Stimulated activated CD8-positive, alpha-beta memory T cell treated with anti-CD3 and anti-CD28 coated beads, Interleukin-4, amount 100 ng/mL, for 24 hours (primary cell): Measurements from ENCODE around the gene FUT9.
"Not testable (repeated sequence)": the region's sequence is repeated elsewhere in the genome, so short reads cannot be mapped to it uniquely, and the experiment has no call there.

Experiments used
- DNase-seq: peaks from one replicate; pipeline ENCODE4 v3.0.0-alpha.2; 2020; ENCODE audit warnings: low read depth

Gene FUT9

GRCh38 chr6:96186516-96187195 lies 170.9 kb downstream of the FUT9 start:
- no peak for DNase-seq

DNA sequence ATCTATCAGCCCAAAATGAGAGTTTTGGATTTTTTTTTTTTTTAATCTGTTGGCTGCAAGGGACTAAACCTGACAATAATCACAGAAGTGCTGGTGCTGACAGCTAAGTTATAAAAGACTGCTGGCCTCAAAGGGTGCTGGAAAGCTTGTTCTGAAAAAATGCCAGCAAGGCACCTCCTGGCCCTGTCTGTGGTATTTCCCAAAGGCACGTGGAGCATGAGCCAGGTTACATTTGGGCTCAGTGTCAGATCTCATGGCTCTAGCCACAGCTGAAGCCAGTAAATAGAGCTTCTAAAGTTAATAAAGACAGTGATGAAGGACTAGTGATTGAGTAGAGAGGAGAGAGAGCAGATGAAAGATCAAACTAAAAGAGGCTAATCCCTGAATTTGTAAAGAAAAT lies 178.9 kb downstream of the FUT9 start:
- no peak for DNase-seq

DNA sequence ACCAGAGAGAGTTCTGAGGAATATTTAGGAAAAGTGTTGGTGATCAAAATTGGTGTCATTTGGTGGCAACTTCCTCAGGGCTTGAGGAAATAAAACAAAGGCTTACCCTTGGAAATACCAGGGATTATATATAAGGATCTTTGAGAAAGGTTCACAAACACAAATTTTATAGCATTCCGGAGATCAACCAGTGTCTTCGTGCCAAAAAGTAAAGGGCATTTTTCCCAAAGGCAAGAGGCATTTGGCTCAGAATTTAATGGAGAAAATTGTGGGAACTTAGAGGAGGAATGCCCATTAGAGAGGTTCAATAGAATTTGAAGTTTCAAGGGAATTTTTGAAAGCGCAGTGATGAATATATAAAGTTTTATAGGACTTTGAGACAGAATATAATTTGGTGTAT lies 179.5 kb downstream of the FUT9 start:
- DNase-seq: no peak

GRCh38 chr6:96196633-96197032 lies 180.9 kb downstream of the FUT9 start:
- no peak for DNase-seq

DNA sequence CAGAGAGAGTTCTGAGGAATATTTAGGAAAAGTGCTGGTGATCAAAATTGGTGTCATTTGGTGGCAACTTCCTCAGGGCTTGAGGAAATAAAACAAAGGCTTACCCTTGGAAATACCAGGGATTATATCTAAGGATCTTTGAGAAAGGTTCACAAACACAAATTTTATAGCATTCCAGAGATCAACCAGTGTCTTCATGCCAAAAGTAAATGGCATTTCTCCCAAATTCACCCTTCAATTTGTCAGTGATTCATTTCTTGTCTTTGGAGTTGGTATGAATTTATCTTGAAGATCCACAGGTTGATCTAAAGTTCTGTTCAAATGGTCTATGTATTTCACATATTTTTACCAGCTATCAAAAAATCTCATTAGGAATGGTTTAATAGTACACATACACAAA lies 181.5 kb downstream of the FUT9 start:
- DNase-seq: no peak

DNA sequence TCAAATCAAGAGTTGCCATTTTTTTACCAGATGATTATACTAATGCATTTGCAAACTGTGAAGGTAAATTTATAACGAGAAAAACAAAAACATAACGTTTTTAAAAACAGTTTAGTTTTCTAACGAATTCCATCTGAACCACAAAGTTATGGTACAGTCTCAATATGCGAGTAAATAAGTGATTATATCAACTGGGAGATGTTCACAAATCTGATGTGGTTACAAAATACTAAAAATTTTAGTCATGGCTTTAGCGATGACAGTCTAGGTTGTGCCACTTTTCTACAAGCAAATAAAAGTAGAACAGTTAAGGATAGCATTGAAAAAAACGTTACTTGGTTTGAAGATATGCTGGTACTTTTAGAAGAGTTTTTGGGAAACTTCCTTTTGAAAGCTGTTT lies 186.8 kb downstream of the FUT9 start:
- DNase-seq: no peak

DNA sequence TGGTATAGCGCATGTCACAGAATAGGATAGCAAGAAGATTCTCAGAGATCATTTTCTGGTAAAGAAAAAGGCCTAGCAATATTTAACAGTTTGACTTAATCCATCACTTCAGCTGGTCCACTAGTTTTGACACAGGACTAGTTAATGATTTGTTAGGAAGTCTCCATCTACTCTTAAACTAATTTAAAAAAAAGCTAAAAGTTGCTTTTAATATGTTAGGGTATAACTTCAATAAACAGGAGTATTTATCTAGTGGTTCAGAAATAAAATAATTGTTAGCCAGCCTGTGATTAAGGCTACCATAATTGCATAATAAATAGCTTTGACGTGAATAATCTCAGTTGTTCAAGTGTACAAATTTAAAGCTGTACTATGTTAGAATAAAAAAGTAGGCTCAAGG lies 195.6 kb downstream of the FUT9 start:
- no peak for DNase-seq

DNA sequence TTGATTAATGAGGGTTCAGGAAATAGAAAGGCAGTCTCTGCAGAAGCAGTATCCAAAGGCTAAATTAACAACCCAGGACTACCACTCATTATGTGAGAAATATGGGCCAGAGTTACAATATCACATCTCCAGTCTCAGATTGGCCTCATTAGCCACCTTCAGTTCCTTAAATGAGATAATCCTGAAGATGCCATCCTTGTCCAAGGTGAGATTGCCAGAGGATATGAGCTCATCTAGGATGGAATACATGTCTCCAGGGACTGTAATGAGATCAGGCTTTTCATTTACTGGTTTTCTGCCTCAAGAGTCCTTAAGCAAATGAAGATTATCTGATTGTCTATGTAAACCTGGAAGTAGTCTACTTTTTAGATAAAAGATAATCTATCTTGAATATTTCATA lies 196.3 kb downstream of the FUT9 start:
- no peak for DNase-seq

DNA sequence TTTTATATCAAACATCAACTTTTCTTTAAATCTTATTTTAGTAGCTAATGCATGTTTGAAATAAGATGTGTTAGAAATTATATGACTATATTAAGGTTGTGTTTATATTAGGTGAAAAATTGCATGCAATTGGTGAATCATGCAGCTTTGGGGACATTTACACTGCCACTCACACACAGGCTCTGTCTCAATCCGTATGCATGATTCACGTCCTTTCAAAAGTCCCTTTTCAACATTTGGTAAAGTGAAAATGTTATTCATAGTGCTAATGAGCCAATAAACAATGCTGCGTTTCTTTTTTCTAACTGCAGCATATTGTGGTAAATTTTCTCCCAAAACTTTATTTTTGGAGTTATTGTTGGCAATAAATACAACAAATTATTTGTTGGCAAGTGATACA lies 198.0 kb downstream of the FUT9 start:
- no peak for DNase-seq

DNA sequence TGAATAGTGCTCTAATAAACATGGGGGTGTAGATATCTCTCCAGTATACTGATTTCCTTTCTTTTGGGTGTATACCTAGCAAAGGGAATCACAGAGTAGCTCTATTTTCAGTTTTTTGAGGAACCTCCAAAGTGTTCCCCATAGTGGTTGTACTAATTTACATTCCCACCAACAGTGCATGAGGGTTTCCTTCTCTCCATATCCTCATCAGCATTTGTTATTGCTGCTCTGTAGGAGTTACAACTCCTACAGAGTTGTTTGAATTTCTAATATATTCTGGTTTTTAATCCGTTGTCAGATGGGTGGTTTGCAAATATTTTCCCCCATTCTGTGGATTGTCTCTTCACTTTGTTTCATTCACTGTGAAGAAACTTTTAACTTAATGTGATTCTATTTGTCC lies 207.9 kb downstream of the FUT9 start:
- DNase-seq: no peak

DNA sequence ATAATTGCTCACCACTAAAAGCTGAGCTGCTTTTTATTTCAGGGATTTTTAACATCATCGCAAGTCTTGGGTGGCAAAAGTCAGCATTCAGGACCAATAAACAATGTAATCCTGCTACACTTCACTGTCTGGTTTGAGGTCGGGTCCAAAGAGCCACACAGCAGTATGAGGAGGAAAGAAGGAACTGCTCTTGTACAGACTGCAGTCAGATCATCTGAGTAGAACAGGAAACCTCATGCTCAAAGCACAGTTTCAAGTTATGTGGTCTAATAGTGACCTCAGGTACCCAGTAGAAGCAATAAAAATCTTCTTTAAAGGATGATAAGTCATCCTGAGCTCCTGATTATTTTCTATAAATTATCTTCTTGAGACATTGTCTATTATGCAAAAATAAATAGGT lies 211.4 kb downstream of the FUT9 start:
- DNase-seq: no peak

GRCh38 chr6:96234444-96234843 lies 218.7 kb downstream of the FUT9 start:
- no peak for DNase-seq

GRCh38 chr6:96235927-96236326 lies 220.2 kb downstream of the FUT9 start:
- DNase-seq: no peak

DNA sequence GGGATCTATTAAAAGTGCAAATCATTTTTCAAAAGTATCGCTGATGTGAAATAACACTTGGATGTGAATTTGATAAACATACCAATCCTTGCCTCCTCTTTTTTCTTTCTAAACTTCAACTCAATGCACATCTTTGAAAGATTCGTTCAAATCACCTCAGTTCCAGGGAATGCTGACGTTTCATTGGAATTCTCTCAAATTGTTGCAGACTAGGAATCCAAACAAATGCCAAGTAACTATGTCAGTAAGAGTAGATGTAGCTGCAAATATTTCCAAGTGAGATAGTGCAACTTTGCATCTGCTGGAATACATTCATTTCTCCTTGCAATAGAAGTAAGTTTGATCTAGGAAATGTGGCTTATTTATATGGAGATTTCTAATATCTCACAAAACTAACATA lies 220.7 kb downstream of the FUT9 start:
- DNase-seq: no peak

- DNase-seq: no peak
These were observed 222.0 kb downstream of the FUT9 start for GRCh38 chr6:96237638-96238347.

- DNase-seq: no peak
These were observed 230.8 kb downstream of the FUT9 start for GRCh38 chr6:96246563-96246962.

- DNase-seq: no peak
These were observed 234.0 kb downstream of the FUT9 start for GRCh38 chr6:96249755-96250154.

DNA sequence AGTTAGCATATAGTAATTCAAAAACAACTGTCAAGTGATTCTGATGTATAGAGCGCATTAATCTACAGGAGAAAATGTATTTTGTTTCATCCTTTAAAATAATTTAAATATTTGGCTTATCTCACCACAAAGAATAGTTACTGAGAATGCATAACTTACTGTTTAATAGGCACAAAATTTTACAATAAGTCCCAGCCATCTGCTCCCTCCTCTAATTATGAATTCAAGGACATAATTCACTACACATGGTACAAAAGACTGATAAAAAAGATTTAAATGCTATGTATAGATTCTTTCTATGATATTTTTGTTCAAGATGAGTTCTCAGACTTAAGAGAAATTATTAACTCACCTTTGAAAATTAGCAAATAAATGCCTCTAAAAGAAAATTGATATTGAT lies 242.0 kb downstream of the FUT9 start:
- no peak for DNase-seq

DNA sequence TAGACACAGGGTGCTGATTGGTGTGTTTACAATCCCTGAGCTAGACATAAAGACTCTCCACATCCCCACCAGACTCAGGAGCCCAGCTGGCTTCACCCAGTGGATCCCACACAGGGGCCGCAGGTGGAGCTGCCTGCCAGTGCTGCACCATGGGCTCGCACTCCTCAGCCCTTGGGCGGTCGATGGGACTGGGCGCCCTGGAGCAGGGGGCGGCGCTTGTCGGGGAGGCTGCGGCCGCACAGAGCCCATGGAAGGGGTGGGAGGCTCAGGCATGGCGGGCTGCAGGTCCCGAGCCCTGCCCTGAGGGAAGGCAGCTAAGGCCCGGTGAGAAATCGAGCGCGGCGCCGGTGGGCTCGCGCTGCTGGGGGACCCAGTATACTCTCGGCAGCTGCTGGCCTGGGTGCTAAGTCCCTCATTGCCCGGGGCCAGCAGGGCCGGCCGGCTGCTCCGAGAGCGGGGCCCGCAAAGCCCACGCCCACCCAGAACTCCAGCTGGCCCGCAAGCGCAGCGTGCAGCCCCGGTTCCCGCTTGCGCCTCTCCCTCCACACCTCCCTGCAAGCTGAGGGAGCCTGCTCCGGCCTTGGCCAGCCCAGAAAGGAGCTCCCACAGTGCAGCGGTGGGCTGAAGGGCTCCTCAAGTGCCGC lies 245.1 kb downstream of the FUT9 start:
- DNase-seq: not testable (repeated sequence)
